ENCODE data around the gene PRKAG2. TPM values are rescaled to one million over a fixed set of nuclear protein-coding genes. Genes with fewer than 3 reads are reported as not detected.

Gene PRKAG2
- total RNA-seq, 1 donor from 2014 or later = 15.7 TPM

GRCh38 chr7:151724920-151725584 is 151.9 kb downstream of the PRKAG2 start:
- H3K27ac Mint-ChIP-seq = no peak overlapping the region
- peaks cover 22% of the 10 kb centered on the region for H3K4me1 Mint-ChIP-seq
- H3K9me3 Mint-ChIP-seq = no peaks in the 10 kb centered on the region
- TF ChIP-seq CTCF (IDR thresholded peaks at IDR 0.05; ENCODE audit: unreplicated experiment) = no peak
- H3K27me3 Mint-ChIP-seq (ENCODE audit: low read depth) = no peaks in the 10 kb centered on the region
- no peaks in the 10 kb centered on the region for H3K36me3 Mint-ChIP-seq
- DNase-seq (ENCODE audit: low spot score in 2 of 2, unreplicated experiment in 2 of 2) = no peak
- no peak overlapping the region for H3K4me3 Mint-ChIP-seq

GRCh38 chr7:151724250-151724915 is 152.5 kb downstream of the PRKAG2 start:
- DNase-seq (ENCODE audit: low spot score in 2 of 2, unreplicated experiment in 2 of 2) = no peak
- H3K9me3 Mint-ChIP-seq = no peaks in the 10 kb centered on the region
- H3K27ac Mint-ChIP-seq = no peak overlapping the region
- TF ChIP-seq CTCF (IDR thresholded peaks at IDR 0.05; ENCODE audit: unreplicated experiment) = no peak
- no peaks in the 10 kb centered on the region for H3K36me3 Mint-ChIP-seq
- no peak overlapping the region for H3K4me3 Mint-ChIP-seq
- peaks cover 22% of the 10 kb centered on the region for H3K4me1 Mint-ChIP-seq
- H3K27me3 Mint-ChIP-seq (ENCODE audit: low read depth) = no peaks in the 10 kb centered on the region

GRCh38 chr7:151723321-151723720 is 153.6 kb downstream of the PRKAG2 start:
- Mint-ChIP-seq H3K4me1 (peaks cover 18% of the 10 kb centered on the region), H3K4me3 (no peak overlapping the region), H3K27me3 (ENCODE audit: low read depth) (no peaks in the 10 kb centered on the region), H3K27ac (no peak overlapping the region), H3K9me3 (no peaks in the 10 kb centered on the region), H3K36me3 (no peaks in the 10 kb centered on the region)
- TF ChIP-seq CTCF (IDR thresholded peaks at IDR 0.05; ENCODE audit: unreplicated experiment) = no peak
- no peak for DNase-seq (ENCODE audit: low spot score in 2 of 2, unreplicated experiment in 2 of 2)

GRCh38 chr7:151722533-151722932 is 154.4 kb downstream of the PRKAG2 start:
- Mint-ChIP-seq H3K4me3 (no peak overlapping the region), H3K36me3 (no peaks in the 10 kb centered on the region), H3K27ac (no peak overlapping the region), H3K4me1 (peaks cover 11% of the 10 kb centered on the region), H3K9me3 (no peaks in the 10 kb centered on the region), H3K27me3 (ENCODE audit: low read depth) (no peaks in the 10 kb centered on the region)
- DNase-seq (ENCODE audit: low spot score in 2 of 2, unreplicated experiment in 2 of 2) = no peak
- TF ChIP-seq CTCF (IDR thresholded peaks at IDR 0.05; ENCODE audit: unreplicated experiment) = no peak

- H3K27ac Mint-ChIP-seq = no peak overlapping the region
- H3K27me3 Mint-ChIP-seq (ENCODE audit: low read depth) = no peaks in the 10 kb centered on the region
- no peaks in the 10 kb centered on the region for H3K9me3 Mint-ChIP-seq
- no peak overlapping the region for H3K4me3 Mint-ChIP-seq
- no peak for DNase-seq (ENCODE audit: low spot score in 2 of 2, unreplicated experiment in 2 of 2)
- H3K36me3 Mint-ChIP-seq = no peaks in the 10 kb centered on the region
- no peak for TF ChIP-seq CTCF (IDR thresholded peaks at IDR 0.05; ENCODE audit: unreplicated experiment)
- peaks cover 8% of the 10 kb centered on the region for H3K4me1 Mint-ChIP-seq
Measured at GRCh38 chr7:151721694-151722093, 155.2 kb downstream of the PRKAG2 start.
